ENCODE measurements around the gene PTTG1IP. TPM values are rescaled to one million over a fixed set of nuclear protein-coding genes. Genes with fewer than 3 reads are reported as not detected.

Gene PTTG1IP
- total and polyA plus RNA-seq, 2 of the 13 experiments (the other 11 are each of a cell fraction or from before 2014, with no cell fraction given), result 161 to 700 TPM

GRCh38 chr21:44872649-44873355 lies 688 bp downstream of the PTTG1IP start (continued):
- TF ChIP-seq, protein P1, sequence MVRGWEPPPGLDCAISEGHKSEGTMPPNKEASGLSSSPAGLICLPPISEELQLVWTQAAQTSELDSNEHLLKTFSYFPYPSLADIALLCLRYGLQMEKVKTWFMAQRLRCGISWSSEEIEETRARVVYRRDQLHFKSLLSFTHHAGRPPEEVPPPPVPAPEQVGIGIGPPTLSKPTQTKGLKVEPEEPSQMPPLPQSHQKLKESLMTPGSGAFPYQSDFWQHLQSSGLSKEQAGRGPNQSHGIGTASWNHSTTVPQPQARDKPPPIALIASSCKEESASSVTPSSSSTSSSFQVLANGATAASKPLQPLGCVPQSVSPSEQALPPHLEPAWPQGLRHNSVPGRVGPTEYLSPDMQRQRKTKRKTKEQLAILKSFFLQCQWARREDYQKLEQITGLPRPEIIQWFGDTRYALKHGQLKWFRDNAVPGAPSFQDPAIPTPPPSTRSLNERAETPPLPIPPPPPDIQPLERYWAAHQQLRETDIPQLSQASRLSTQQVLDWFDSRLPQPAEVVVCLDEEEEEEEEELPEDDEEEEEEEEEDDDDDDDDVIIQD (CRISPR knock-in tag; IDR thresholded peaks at IDR 0.05; ENCODE audit: low read depth), result no peak
- TF ChIP-seq CERS6 (CRISPR knock-in tag; IDR thresholded peaks at IDR 0.05) (no peak), HNRNPH1 (optimal IDR thresholded peaks at IDR 0.05; ENCODE audit: low read depth, low read length) (no peak), HNRNPLL (IDR thresholded peaks at IDR 0.05; ENCODE audit: low read depth, low read length, poor library complexity, severe bottlenecking) (peak; percentile 57), ZNF235 (CRISPR knock-in tag; IDR thresholded peaks at IDR 0.05; ENCODE audit: borderline replicate concordance) (no peak), IKZF4 (CRISPR knock-in tag; IDR thresholded peaks at IDR 0.05; ENCODE audit: borderline replicate concordance, low read depth, not compliant biosample characterization) (no peak), EEA1 (CRISPR knock-in tag; IDR thresholded peaks at IDR 0.05; ENCODE audit: borderline replicate concordance) (no peak), ZNF431 (CRISPR knock-in tag; IDR thresholded peaks at IDR 0.05; ENCODE audit: borderline replicate concordance, low read depth) (no peak), ZNF768 (CRISPR knock-in tag; IDR thresholded peaks at IDR 0.05) (no peak), DPF2 (CRISPR knock-in tag; IDR thresholded peaks at IDR 0.05; ENCODE audit: borderline replicate concordance, low read depth) (no peak), MTF2 (CRISPR knock-in tag; IDR thresholded peaks at IDR 0.05; ENCODE audit: borderline replicate concordance) (no peak)
- TF ChIP-seq, protein P2, sequence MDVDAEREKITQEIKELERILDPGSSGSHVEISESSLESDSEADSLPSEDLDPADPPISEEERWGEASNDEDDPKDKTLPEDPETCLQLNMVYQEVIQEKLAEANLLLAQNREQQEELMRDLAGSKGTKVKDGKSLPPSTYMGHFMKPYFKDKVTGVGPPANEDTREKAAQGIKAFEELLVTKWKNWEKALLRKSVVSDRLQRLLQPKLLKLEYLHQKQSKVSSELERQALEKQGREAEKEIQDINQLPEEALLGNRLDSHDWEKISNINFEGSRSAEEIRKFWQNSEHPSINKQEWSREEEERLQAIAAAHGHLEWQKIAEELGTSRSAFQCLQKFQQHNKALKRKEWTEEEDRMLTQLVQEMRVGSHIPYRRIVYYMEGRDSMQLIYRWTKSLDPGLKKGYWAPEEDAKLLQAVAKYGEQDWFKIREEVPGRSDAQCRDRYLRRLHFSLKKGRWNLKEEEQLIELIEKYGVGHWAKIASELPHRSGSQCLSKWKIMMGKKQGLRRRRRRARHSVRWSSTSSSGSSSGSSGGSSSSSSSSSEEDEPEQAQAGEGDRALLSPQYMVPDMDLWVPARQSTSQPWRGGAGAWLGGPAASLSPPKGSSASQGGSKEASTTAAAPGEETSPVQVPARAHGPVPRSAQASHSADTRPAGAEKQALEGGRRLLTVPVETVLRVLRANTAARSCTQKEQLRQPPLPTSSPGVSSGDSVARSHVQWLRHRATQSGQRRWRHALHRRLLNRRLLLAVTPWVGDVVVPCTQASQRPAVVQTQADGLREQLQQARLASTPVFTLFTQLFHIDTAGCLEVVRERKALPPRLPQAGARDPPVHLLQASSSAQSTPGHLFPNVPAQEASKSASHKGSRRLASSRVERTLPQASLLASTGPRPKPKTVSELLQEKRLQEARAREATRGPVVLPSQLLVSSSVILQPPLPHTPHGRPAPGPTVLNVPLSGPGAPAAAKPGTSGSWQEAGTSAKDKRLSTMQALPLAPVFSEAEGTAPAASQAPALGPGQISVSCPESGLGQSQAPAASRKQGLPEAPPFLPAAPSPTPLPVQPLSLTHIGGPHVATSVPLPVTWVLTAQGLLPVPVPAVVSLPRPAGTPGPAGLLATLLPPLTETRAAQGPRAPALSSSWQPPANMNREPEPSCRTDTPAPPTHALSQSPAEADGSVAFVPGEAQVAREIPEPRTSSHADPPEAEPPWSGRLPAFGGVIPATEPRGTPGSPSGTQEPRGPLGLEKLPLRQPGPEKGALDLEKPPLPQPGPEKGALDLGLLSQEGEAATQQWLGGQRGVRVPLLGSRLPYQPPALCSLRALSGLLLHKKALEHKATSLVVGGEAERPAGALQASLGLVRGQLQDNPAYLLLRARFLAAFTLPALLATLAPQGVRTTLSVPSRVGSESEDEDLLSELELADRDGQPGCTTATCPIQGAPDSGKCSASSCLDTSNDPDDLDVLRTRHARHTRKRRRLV (CRISPR knock-in tag; IDR thresholded peaks at IDR 0.05), result no peak
- TF ChIP-seq, protein P3, sequence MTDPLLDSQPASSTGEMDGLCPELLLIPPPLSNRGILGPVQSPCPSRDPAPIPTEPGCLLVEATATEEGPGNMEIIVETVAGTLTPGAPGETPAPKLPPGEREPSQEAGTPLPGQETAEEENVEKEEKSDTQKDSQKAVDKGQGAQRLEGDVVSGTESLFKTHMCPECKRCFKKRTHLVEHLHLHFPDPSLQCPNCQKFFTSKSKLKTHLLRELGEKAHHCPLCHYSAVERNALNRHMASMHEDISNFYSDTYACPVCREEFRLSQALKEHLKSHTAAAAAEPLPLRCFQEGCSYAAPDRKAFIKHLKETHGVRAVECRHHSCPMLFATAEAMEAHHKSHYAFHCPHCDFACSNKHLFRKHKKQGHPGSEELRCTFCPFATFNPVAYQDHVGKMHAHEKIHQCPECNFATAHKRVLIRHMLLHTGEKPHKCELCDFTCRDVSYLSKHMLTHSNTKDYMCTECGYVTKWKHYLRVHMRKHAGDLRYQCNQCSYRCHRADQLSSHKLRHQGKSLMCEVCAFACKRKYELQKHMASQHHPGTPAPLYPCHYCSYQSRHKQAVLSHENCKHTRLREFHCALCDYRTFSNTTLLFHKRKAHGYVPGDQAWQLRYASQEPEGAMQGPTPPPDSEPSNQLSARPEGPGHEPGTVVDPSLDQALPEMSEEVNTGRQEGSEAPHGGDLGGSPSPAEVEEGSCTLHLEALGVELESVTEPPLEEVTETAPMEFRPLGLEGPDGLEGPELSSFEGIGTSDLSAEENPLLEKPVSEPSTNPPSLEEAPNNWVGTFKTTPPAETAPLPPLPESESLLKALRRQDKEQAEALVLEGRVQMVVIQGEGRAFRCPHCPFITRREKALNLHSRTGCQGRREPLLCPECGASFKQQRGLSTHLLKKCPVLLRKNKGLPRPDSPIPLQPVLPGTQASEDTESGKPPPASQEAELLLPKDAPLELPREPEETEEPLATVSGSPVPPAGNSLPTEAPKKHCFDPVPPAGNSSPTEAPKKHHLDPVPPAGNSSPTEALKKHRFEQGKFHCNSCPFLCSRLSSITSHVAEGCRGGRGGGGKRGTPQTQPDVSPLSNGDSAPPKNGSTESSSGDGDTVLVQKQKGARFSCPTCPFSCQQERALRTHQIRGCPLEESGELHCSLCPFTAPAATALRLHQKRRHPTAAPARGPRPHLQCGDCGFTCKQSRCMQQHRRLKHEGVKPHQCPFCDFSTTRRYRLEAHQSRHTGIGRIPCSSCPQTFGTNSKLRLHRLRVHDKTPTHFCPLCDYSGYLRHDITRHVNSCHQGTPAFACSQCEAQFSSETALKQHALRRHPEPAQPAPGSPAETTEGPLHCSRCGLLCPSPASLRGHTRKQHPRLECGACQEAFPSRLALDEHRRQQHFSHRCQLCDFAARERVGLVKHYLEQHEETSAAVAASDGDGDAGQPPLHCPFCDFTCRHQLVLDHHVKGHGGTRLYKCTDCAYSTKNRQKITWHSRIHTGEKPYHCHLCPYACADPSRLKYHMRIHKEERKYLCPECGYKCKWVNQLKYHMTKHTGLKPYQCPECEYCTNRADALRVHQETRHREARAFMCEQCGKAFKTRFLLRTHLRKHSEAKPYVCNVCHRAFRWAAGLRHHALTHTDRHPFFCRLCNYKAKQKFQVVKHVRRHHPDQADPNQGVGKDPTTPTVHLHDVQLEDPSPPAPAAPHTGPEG (CRISPR knock-in tag; IDR thresholded peaks at IDR 0.05), result 0 out of 2 replicates have a peak, but pooled peaks have one; percentile 13

Data from HepG2 (cell line).